Renal cortex interstitium (tissue), 11 donors: ENCODE results near the gene SLC17A7. TPM values are rescaled to one million over a fixed set of nuclear protein-coding genes. Genes with fewer than 3 reads are reported as not detected.
A peak's percentile ranks its signal among the peaks of the same experiment; 100 is the strongest.
"Not testable (repeated sequence)": the region's sequence is repeated elsewhere in the genome, so short reads cannot be mapped to it uniquely, and the experiment has no call there.

ENCODE experiments used
- DNase-seq, 11 donors: peaks; one replicate each; pipeline ENCODE4 v3.0.0-alpha.2; 2013; ENCODE audit warnings: low read depth in 9 of 11, low spot score in 4 of 11; ENCODE audit errors: extremely low read depth in 1 of 11
- polyA plus RNA-seq, 3 donors: library from polyadenylated mRNA; unstranded; fragments of 120-200 nt; gene quantifications; one replicate each; pipeline ENCODE4 v1.2.1, GENCODE V29; 2013; ENCODE audit not compliant: insufficient read length in 3 of 3

Gene SLC17A7
- polyA plus RNA-seq, 3 donors, result 0.19 to 0.47 (median 0.33) TPM

DNA sequence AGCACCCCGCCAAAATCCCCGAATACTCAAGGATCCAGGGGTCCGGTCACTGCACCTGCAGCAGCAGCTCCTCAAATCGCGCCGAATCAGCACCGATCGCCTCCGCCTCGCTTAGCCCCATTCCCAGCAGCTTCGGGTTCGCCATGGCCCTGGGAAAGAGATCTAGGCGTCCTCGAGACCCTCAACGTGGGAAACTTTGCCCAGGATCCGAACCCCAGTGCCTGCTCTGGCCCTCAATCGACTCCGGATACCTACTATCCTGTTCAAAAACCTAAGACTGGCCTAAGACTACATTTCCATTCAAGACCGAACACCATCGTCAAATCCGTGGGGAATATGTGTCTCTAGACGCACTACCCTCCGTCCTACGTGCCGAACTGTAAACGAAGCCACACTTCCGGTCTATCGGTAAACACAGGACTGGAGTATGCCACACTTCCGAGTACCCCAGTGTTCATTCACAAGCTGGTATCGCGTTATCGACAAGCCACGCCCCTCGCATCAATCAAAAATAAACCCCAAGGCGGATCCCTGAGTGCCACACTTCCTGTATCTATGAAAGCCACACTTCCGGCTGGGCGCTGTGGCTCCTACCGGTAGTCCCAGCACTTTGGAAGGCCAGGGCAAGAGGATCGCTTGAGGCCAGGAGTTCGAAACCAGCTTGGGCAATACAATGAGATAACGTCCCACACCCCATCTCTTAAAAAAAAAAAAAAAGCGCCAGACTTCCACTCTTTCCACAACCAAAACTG lies 10.3 kb upstream of the SLC17A7 start, which contains the start of gene PIH1D1:
PIH1D1 (minus strand) TSS at position 385 of the 752 bp plus-strand sequence; CDS start at position 145, 240 bp downstream.
- peak; percentile 96 to 99 (median 98) for DNase-seq

DNA sequence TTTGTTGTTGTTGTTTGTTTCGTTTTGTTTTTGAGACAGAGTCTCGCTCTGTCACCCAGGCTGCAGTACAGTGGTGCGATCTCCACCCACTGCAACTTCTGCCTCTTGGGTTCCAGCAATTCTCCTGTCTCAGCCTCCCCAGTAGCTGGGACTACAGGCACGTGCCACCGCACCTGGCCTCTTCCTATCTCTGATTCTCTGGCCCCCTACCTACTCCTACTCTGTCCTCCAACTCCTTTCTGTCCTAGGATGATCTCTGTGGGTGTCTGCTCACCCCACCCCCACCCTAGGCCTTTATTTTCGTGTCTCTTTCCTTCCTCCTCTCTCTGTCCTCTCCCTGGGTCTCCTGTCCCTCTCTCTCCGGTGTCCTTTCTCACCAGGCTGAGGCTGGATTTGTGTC lies 9.1 kb upstream of the SLC17A7 start:
- no peak for DNase-seq

DNA sequence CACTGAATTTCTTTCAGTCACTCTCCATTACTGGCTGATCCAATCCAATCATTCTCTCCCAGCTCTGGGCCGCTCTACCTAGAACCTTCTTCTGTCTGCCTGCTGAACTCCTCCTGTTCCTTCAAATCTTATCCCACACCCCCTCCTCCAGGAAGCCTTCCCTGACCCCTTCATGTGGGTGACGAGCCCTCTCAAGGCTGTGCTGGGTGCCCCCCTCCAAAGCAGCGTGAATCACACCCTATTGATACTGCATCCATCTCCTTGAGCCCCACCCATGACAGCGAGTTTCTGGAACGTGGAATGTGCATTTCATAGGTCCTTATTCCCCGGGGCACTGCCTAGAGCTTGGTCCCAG lies 7.1 kb upstream of the SLC17A7 start:
- DNase-seq, result no peak

DNA sequence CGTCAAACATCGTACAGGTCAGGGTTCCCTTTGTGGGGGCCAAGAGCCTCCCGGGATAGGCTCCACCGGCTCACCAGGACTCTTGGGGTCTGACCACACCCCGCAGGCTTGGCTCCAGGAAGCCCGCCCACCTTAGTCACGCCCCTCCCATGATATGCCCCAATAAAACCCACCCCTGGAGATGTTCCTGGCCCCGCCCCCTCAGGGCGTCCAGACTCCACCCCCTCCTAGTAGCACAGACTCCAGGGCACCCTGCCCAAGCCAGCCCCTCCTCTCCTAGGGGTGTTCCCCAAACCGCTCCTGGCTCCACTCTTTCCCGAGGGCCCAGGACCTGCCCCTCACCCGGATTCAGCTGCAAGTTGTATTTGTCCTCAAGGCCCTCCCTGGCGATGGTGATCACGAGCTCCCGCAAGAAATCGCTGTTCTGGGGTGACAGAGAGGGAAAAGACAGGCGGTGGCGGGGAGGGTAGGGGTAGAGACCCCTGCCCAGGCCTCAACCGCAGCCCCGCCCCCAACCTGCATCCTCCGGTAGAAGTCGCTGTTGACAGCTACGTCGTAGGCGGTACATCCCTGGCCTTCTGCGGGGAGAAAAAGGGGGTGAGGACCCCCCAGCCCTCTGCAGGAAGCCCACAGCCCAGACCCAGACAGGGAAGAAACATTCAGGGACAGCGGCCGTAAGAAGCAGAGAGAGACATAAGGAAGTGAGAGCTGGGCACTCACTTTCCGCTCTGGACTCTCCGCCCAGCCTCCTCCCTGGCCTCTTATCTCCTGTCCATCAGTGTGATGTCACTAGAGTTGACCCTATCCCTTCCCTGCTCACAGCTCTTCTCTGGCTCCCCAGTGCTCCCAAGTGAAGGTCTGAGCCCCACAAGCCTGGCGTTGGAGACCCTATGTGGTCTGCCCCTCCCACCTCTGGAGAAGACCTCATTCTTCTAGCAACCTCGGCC lies 6.4 kb upstream of the SLC17A7 start:
- DNase-seq, result no peak

DNA sequence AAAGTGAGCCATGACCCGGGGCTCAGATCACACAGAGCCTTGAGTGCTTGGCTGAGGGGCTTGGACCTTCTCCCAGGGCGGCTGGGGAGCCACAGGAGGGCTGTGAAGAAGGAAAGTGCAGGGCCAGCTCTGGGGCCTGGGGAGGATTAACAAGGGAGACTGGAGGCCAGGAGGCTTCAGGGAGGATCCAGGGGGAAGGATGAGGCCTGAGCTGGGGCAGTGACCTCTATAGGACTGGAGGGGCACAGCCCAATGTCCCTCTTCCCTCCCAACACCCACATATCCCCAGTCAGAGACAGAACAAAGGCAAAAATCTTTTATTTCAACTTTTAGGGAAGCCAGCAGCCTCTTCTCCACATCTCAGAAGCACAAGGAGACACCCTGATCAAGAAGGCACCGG lies 4.7 kb upstream of the SLC17A7 start:
- DNase-seq, result no peak

DNA sequence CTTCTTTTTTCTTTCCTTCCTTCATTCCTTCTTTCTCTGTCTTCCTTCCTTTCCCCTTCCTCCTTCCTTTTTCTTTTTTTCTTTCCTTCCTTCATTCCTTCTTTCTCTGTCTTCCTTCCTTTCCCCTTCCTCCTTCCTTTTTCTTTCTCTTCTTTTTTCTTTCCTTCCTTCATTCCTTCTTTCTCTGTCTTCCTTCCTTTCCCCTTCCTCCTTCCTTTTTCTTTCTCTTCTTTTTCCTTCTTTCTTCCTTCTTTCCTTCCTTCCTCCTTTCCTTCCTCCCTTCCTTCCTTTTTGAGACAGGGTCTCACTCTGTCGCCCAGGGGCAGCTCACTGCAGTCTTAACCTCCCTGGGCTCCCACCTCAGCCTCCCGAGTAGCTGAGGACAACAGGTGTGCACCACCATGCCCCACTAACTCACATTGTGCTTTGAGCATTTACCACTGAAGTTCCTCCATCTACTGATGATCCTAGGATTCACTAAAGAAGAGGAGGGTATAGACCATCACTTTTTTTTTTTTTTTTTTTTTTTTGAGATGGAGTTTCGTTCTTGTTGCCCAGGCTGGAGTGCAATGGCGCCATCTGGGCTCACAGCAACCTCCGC lies 2.9 kb upstream of the SLC17A7 start:
- DNase-seq, result not testable (repeated sequence)

DNA sequence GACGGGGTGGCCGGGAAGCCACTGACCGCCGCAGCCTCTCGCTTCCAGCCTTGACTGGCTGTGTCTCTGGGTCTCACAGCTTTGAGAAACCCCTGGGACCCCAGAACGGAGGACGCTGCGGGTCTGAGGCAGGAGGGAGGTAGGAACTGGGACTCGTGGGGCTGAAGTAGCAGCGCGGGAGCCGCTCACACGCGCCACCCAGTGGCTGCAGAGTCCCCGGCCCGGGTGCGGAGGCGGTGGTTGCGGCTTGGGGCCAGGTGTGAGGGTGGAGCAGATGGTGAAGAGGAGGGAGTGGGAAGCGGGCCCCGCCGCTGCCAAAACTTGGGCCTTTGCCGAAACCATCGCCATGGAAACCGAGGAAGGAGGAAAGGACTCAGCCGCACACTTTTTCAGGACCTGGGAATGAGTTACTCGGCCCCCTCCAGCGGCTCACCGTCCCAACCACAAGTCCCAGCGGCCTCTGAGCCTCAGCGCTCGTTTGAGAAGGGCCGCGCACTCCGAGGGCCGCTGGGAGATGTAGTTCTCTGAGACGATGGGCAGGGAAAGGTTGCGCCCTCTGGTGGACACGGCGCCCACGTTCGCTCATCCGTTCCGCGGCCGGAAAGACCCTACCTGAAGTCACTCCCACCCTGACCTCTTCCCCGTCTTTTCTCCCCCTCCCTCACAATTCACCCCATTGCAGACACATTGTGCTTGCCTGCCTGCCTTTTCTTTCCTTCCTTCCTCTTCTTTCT lies 2.2 kb upstream of the SLC17A7 start:
- DNase-seq, result peak; percentile 85 to 95 (median 92)

DNA sequence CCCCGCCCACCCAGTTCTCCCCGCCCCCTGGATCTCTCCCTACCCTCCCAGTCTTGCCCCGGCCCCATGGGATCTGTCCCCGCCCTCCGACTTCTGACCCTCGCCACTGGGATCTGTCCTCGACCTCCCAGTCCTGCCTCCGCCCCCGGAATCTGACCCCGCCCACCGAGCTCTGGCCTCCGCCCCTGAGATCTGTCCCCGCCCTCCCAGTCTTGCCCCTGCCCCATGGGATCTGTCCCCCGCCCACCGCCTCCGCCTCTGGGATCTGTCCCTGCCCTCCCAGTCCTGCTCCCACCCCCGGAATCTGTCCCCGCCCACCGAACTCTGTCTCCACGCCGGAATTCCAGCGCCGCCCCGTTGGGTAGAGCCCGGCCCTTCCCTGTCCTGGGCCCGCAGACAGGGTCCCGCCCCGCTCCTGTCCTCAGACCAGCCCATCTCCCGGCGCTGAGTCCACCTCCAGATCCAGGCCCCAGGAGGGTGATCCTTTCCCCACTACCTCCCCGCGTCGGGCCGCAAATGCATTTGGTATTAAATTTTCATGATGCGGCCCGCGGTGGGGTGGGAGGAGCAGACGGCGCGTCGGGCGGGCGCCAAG lies 1.5 kb upstream of the SLC17A7 start:
- DNase-seq, result peak in 7 of 11 donors; percentile 69 to 81 (median 77)

DNA sequence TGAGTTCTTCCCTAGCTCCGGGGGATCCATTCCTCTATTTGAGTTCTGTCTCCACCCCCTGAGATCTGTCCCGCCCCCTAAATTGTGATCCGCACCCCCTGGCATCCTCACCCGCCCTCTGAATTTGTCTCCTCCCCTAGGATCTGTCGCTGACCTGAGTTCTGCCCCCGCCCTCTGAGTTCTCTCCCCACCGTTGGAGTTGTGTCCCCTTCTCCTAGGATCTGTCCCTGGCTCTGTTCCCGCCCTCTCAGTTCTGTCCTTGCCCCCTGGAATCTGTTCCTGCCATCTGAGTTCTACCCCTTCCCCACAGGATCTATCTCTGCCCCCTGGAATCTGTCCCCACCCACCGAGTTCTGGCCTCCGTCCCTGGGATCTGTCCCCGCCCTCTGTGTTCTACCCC lies 1.0 kb upstream of the SLC17A7 start:
- DNase-seq, result no peak

DNA sequence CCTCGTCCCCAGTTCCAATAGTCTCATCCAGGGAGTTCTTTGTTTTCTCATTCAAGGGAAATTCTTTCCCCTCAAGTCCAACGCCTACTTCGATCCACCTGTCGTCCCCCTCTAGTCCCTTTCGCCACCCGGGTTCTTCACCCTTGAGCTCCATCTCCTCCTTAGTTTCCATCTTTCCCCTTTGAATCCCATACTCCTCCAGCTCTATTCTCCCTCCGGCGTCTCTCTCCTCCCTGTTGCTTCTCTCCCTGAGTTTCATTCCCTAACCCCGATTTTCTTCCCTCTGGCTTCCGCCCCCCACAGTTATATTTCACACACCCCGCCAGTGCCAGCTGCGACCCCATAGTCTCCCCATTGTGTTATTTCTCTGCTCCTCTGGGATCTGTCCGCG lies 628 bp upstream of the SLC17A7 start:
- DNase-seq, result no peak

DNA sequence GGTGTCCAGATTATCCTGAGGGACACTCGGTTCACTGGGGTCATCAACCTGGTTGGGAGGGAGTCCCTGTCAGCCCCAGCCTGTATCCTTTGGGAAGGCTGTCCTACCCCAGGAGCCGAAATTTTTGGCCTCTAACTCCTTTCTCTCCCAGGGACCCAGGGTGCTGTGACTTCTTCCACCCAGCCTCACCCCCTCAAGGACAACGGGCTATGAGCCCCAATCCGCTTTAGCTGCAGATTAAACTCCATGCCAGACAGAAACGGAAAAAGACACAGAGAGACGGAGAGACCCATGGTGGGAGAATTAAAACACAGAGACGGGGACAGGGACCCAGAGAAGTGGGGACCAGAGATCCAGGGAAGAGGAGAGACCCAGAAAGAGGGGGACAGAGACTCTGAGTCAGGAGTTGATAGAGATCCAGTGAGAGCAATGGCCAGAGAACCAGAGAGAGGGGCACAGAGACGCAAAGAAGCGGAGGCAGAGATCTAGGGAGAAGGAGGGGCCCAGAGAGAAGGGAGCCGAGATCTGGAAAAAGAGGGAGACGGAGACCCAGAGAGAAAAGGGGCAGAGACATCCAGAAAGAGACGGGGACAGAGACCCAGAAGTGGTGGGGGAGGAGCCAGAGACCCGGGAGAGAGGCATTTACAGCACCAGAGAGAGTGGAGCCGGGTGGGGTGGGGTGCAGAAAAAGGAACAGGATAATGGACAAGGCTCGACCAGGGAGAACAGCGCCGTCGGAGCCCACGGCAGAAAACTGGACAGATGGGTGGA lies 703 bp downstream of the SLC17A7 start:
- DNase-seq, result no peak

DNA sequence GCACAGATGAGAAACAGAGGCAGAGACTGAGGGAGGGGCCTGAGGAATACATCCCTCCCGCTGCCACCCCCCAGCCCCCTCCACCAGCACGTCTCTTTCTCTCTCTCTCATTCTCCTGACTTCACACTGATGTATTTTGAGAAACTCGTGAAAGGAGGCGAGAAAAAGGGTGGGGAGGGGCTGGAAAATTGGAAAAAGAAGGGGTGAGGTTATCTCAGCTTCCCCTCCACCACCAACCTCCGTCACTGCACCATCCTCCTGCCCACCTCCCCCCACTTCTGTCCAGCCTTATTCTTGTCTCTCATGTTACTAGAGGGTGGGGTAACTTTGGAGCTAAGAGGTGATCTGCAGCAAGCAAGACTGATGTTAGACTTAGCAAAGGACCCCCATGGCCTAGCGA lies 1.5 kb downstream of the SLC17A7 start:
- DNase-seq, result no peak

DNA sequence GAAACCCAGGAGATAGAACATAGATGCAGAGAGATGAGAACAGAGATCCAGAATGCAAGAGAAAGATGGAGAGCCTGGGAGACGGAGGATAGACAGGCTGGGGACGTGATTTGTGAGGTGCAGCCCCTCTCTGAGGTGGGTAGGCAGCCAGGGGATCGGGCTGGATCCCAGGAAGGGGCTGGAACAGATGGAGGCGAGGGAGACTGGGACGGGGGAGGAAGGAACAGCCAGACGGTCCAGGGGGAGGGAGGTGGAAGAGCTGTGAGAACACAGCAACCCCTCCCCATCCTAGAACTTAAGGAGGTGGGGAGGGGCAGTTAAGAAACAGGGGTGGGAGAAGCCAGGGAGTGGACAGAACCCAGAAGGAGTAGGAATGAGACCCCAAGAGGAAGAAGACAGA lies 3.1 kb downstream of the SLC17A7 start:
- DNase-seq, result no peak

DNA sequence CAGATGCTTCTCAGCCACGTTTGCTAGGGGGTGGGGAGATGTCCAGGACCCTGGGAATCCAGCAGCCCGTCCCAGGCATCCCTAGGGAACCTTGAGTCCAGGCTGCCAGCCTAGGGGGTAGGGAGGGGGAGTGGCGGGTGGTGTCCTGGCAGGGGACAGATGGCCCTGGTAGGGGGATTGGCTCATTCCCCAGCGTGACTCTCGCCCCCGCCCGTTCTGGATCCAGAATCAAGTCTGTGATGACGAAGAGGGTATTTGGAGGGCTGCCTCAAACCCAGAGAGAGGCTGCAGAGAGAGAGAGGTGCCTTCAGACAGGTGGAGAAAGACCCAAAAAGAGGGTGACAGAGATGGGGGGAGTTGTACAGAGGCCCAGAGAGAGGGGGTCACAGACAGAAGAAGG lies 4.1 kb downstream of the SLC17A7 start:
- no peak for DNase-seq

DNA sequence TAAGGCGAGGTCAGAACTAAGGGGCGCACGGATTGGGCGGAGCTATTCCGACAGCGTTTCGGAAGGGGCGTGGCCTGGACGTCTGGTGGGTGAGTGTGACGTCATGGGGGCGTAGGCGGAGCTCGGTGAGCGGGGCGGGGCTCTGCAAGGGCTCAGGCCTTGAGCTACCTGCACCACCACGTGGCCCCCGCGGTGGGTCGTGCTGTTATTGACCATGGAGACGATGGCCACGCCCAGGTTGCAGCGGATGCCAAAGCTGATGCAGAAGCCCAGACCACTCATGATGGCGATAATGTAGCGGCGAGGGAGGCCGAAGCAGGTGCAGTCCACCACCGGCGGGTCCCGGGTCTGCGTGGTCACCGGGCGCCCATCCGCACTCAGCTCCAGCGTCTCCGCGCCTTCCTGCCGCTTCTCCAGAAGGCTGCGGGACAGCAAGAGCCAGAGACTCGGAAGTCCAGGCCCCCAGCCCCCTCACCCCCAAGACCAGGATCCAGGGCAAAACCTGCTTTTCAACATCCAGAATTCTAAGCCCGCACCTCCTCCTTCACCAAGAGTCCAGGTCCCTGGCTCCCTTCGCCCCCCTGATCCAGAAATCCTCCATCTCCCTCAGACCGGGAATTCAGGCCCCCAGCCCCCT lies 4.8 kb downstream of the SLC17A7 start:
- DNase-seq, result no peak

DNA sequence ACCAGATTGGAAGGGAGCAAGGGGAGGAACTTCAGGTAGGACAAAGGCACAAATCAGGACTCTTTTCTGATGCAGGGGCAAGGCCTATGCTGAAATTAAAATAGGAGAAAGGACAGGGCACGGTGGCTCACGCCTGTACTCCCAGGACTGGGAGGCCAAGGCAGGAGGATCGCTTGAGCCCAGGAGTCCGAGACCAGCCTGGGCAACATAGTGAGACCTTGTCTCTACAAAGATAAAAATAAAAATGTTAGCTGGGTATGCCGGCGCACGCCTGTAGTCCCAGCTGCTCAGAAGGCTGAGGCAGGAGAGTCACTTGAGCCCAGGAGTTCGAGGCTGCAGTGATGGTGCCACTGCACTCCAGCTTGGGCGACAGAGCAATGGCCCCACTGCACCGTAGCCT lies 5.7 kb downstream of the SLC17A7 start:
- DNase-seq, result no peak

DNA sequence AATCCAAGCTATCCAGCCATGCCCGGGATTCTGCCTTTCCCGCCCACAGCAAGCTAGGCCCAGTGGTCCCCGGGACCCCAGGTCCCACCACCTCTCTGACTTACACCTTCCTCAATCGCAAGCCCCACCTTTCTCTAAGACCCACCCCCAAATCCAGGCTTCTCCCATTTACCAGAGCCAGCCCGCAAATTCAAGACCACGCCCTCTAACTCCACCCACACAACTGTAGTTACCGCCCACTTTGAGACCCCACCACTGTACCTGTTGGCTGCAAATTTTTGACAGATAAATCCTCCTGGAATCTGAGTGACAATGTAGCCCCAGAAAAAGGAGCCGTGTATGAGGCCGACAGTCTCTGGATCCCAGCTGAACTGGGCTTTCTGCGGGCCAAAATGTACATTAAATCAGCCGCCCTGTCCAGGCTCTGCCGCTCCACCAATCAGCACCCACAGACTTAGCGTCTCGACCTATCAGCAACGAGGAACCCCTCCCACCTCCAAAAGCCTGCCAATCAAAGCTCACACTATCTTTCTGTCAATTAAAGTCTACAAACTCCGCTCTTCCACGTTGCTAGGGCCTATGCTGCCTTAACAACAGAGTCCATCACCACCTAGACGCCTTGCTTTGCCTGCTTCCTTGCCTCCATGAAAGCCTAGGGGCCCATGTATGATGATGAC lies 6.3 kb downstream of the SLC17A7 start:
- DNase-seq, result no peak
